CD4-positive, alpha-beta T cell treated with Interleukin-17A for 4 hours (primary cell): ENCODE measurements around the gene MID2.
"Not testable (repeated sequence)": the region's sequence is repeated elsewhere in the genome, so short reads cannot be mapped to it uniquely, and the experiment has no call there.

Experiments used
- DNase-seq: peaks from one replicate; pipeline ENCODE4 v3.0.0-alpha.2; 2020; ENCODE audit warnings: mixed read lengths

MID2 gene

DNA sequence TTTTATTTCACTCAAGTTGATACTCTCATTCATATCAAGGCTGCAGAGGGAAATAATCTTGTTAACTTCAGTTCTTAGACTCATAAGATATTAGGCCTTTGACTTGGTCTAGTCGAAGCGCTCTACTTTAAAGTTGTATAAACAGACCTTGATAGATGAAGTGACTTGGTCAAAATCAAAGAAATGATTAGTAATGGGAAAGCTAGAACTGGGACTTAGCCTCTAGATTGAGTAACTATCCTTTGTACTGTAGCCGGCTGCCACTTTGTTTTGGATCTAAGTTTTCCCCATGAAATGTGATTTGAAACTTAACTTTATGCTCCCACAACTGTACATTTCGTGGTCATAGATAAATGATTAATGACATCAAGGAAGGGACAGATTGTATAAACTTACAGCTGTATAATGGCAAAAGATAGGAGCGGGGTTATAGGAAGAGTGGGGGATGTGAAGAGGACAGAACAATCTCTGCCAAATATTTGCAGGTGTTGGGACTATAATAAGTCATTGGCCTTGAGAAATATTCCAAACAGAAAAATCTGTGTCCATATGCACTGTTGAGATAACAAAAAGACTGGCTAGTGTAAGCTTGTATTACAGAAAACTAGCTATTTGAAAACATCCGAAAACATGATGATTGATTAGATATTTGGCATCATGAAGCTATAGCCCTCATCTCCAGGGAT is 17.2 kb downstream of the MID2 start:
- DNase-seq = no peak

DNA sequence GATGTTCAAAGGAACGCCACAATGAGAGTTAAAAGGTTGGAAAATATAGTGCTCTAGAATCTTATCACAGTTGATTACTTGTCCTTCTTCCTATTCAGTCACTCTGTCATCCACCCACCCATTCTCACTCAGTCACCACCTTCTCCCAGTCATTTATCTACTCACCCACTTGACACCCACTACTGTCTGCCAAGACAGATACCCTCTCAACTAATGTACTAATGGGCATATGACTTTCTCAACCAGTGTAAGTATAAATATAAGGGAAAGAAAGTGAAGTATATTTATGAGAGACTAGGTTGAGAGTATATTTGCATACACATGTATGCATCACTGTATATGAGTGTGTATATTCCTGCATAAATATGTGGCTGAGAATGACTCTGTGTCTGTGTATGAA is 20.0 kb downstream of the MID2 start:
- no peak for DNase-seq

DNA sequence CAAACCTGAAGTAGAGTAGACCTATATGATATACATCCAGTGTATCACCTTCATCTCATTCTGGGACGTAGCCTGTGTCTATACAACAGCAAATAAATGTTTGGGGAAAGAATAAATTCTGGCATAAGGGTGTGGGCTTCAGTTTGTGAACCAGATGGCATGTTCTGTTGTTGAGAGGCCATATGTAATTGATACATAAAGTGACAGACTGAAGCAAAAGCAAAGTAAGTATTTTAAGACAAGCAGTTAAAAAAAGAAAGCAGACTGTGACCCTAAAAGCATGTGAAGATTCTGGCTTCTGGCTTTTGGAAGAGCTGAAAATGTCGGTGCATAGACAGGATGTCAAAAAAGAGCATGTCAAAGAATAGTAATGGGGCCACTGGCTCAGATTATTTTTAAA is 22.9 kb downstream of the MID2 start:
- no peak for DNase-seq

GRCh38 chrX:107849747-107850421 is 24.2 kb downstream of the MID2 start:
- no peak for DNase-seq

- DNase-seq = no peak
Observed at GRCh38 chrX:107850422-107850765, 24.7 kb downstream of the MID2 start.

DNA sequence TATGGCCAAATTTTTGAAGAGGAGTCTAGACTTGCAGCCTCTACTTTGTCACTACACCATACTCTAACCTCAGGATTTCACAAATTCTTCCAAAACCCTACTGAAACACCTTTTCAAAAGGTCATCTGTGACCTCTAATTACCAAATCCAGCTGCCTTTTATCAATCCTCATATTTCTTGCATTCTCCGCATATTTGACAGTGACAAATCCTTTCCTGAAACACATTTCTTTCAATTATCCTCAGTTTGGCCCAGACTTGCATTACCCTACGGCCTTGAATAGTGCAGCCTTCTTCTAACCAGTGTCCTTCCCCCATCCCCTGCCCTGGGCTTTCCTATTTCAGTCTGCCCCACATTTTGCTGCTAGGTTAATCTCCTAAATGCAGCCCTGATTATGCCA is 25.5 kb downstream of the MID2 start:
- DNase-seq = no peak

GRCh38 chrX:107851665-107852064 is 26.0 kb downstream of the MID2 start:
- DNase-seq = not testable (repeated sequence)

DNA sequence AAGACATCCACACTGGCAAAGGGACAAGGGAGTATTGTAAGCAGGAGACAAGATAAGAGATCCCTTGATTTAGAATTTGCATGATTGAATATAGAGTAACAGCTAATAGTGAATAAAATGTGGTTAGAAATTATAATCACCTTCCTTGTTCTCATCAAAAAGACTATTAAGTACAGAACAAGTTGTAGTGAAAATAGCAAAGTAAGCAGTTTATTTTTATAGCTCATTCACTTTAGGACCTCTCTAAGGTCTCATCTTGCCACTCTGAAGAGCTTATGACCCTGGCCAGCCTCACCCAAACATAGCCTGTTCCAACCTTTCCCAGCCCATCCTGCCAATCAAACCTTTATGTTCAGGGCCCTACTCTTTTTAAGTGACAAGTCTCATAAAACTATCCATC is 30.6 kb downstream of the MID2 start:
- no peak for DNase-seq

DNA sequence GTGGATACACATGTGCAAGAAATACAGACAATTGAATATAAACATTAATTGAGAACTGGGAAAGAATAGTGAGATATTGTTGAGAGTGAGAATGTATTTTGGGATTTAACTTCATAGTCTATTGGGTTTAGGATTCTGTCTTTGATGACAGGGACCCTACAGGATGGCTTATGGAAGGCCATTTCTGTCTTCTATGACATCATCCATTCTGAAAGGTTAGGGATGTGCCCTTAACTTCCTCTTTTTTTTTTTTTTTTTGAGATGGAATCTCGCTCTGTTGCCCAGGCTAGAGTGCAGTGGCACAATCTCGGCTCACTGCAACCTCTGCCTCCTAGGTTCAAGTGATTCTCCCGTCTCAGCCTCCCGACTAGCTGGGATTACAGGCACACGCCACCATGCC is 31.4 kb downstream of the MID2 start:
- not testable (repeated sequence) for DNase-seq

DNA sequence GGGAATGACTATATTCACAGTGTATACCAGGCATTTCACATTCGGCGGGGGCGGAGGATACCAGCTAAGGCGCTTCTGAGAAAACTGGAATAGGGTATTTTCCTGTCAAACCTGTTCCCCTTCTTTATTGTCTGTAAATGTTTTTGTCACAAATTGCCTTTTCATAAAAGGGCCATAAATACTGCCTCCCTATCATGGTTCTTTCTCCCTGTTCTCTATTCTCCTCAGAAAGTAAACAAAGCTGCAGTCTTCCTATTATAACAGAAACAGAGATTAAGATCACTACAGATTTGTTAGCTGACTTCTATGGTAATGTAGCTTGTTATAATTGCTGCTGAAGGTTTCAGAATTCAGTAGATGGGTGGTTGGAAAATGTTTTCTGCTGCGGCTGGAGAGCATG is 32.2 kb downstream of the MID2 start:
- DNase-seq = no peak

DNA sequence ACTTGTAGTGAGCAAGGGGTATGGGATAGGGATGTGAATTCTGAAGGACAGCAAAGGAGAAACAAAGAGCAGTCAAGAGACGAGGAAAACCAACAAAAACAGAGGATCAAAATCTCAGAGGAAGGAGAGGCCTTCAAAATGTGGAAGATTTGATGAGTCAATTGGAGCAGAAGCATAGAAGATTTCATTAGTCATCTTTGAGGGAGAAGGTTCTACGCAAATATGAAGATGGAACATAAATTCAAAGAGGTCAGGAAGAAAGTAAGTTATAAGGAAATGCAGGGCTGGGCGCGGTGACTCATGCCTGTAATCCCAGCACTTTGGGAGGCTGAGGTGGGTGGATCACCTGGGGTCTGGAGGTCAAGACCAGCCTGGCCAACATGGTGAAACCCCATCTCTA is 35.4 kb downstream of the MID2 start:
- DNase-seq = no peak

DNA sequence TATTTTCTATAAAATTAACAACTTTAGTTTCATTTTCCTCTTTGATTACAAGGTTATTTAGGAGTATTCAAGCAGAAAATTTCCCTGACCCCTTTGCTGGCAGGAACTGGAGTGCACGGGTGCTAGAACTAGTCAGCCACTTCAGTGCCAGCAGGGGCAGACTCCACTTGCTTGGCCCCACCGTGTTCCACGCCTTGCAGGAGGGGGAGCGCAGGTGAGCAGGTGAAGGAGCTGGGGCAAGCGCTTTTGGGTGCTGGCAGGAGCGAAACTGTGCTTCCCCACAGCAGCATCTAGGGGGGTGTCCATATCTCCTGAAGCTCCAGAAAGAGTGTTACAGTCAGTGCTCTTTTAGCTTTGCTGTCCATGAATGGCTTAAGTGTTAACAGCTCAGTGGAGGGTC is 45.5 kb downstream of the MID2 start:
- no peak for DNase-seq

- no peak for DNase-seq
Observed at GRCh38 chrX:107878106-107878505, 52.4 kb downstream of the MID2 start.

DNA sequence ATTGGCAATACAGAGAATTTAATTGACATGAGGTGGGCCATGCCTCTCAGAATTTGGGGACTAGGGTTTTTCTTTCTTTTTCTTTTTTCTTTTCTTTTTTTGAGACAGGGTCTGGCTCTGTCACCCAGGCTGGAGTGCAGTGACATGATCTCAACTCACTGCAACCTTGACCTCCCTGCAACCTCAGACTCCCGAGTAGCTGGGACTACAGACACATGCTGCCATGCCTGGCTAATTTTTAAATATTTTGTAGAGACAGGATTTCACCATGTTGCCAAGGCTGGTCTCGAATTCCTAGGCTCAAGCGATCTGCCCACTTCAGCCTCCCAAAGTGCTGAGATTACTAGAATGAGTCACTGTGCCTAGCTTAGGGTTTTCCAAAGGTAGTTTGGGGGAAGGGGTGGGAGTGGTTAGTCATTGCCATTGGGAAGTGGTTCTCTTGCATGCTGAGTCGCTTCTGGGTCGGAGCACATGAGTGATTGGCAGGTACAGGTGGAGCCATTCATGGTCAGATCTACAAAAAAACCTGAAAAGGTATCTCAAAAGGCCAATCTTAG is 54.5 kb downstream of the MID2 start:
- DNase-seq = no peak

DNA sequence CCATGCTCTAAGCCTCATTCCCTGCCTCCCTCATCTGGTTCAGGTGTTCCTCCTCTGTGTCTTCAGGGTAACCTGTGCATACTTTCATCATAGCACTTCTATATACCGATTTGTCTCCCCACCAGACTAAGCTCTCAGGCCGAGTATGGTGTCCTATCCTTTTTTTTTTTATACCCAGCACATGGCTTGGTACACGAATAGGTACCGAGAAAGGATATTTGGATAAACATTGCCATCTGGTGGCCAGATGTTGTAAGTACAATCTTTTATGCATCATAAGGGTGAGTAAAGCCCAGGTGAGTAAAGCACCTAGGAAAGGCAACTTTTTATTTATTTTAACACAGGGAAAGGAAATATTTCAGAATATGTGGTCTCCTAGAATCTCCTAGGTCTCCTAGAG is 68.4 kb downstream of the MID2 start:
- peak; percentile 47 for DNase-seq

- DNase-seq = no peak
Observed at GRCh38 chrX:107902721-107903120, 77.1 kb downstream of the MID2 start.

- no peak for DNase-seq
Observed at GRCh38 chrX:107905366-107905765, 79.7 kb downstream of the MID2 start.

DNA sequence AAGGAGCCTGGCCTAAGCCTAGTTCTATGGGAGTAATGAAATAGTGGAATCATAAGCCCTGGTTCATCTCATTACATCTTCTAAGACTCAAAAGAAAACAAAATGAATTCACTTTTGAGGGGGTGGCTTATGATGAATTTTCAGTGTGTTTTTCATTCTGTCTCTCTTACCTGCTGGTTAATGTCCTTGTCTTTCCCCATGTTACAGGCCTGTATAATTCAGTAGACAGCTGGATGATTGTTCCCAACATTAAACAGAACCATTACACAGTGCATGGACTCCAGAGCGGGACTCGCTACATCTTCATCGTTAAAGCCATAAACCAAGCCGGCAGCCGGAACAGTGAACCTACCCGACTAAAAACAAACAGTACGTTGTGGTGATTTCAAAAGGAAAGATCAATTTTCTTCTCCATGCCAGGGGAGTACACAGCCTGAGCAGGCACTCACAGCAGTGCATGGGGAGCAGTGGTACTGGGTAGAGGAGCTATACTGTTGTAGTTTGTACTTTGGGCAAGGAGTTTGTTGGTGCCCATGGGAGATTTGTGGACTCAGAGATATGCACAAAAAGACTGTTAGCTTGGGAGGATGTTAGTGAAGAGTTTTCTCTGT is 98.6 kb downstream of the MID2 start:
- no peak for DNase-seq

DNA sequence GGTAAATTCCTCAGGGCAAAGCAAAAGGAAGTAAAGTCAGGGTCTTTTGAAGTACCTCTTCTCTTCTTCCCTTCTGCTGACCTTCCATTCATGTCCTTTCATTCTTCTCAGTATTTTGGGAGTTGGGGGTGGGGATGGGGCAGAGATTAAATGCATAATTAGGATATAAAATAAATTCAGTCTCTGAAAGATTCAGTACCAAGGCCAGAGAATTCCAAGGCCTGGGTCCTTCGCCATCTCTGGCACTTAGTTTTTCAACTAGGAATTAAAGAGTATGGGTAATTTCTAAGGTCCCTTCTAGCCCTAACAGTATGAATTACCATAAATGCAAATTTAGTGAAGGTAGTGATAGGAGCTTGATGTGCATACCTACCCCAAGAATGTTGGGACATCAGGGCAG is 108.6 kb downstream of the MID2 start:
- no peak for DNase-seq

DNA sequence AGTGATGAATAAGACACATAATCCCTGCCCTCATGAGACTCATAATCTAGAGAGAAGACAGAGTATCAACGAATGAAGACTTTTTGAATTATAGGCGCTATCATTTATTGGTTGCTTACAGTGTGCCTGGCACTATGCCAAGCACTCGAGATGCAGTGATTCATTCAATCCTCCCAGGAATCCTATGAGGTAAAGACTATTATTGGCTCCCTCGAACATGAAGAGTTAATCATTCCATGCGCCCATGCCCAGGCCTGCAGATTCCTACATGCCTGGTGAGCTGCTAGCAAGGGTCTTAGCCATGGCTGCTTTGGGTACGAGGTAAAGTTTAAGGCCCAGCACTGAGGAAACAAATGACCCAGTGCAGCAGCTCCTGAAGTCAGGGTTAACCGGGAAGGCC is 109.5 kb downstream of the MID2 start:
- DNase-seq = no peak

DNA sequence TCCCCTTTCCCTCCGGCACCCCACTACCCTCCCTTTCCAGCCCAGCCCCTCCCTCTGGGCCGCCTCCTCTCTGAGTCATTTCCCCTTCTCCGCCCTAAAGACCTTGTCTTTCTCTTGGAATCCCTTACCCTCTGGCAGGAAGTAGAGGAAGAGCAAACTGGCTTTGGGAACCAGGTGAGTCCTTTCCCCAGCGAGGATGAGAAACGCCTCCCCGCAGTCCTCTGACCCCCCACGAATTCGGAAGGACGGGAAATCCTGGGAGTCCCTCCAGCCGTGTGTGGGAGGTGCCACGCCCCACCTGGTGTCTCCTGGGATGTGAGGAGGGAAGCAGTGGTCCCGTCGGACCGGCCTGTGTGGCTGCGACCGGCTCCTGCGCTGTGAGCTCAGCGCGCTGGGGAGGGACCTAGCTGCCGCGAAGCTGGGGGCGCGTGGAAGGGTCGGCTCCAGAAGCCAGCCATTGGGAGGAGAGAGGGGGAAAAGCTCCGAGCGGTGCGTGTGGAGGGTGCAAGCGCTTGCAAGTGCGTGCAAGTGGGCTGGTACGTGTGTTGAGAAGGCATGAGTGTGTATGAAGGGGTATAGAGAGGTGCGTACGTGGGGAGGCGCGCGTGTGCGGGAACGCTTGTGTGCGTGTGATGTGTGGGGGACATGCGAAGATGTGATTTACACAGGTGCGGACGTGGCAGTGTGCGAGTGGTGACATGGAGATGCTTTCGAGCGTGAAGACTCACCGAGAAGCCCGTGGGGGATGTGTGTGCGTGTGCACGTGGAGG is 110.2 kb downstream of the MID2 start:
- no peak for DNase-seq

GRCh38 chrX:107936434-107936730 is 110.7 kb downstream of the MID2 start:
- no peak for DNase-seq

- DNase-seq = no peak
Observed at GRCh38 chrX:107940095-107940494, 114.4 kb downstream of the MID2 start.

GRCh38 chrX:107955337-107955736 is 129.7 kb downstream of the MID2 start:
- DNase-seq = not testable (repeated sequence)
